Mesendoderm (in vitro differentiated cells): ENCODE data around the gene CYP26A1.

Source experiments
- DNase-seq: peaks from one replicate; pipeline ENCODE4 v3.0.0; 2013
- H2AK5ac ChIP-seq: 2 replicates; pipeline ENCODE4 v1.6.1; 2013; ENCODE audit warnings: low read length, inconsistent platforms
- H2BK120ac ChIP-seq: 2 replicates; pipeline ENCODE4 v1.6.1; 2013; ENCODE audit warnings: low read depth, mild to moderate bottlenecking, low read length, moderate library complexity, mixed read lengths
- H2BK15ac ChIP-seq: replicated peaks from 2 replicates; pipeline ENCODE4 v1.6.1; 2013; ENCODE audit warnings: low read depth, mild to moderate bottlenecking, moderate library complexity
- H2BK5ac ChIP-seq: 2 replicates; pipeline ENCODE4 v1.6.1; 2013; ENCODE audit warnings: low read length, inconsistent platforms
- H3K18ac ChIP-seq: 2 replicates; pipeline ENCODE4 v1.6.1; 2013; ENCODE audit warnings: mild to moderate bottlenecking, low read length, mixed read lengths
- H3K23ac ChIP-seq: one replicate; pipeline ENCODE4 v1.6.1; 2013; ENCODE audit warnings: low read length
- H3K27ac ChIP-seq: 2 replicates; pipeline ENCODE4 v1.5.1; 2013; ENCODE audit warnings: low read depth, mild to moderate bottlenecking, inconsistent platforms, low read length, moderate library complexity
- H3K27me3 ChIP-seq: 2 replicates; pipeline ENCODE4 v1.6.1; 2013; ENCODE audit warnings: low read length, control low read depth, mild to moderate bottlenecking, inconsistent platforms; ENCODE audit not compliant: insufficient read depth, poor library complexity
- H3K36me3 ChIP-seq: 2 replicates; pipeline ENCODE4 v1.6.1; 2013; ENCODE audit warnings: low read length, inconsistent platforms; ENCODE audit not compliant: control insufficient read depth, insufficient read depth
- H3K4ac ChIP-seq: one replicate; pipeline ENCODE4 v1.6.1; 2013; ENCODE audit warnings: low read depth, mild to moderate bottlenecking, low read length, moderate library complexity
- H3K4me1 ChIP-seq: 2 replicates; pipeline ENCODE4 v1.6.1; 2013; ENCODE audit warnings: low read depth, low read length, inconsistent platforms; ENCODE audit not compliant: control insufficient read depth
- H3K4me2 ChIP-seq: 2 replicates; pipeline ENCODE4 v1.6.1; 2013; ENCODE audit warnings: low read length
- H3K4me3 ChIP-seq: 2 replicates; pipeline ENCODE4 v1.5.1; 2013; ENCODE audit warnings: mild to moderate bottlenecking, low read length
- H3K56ac ChIP-seq: one replicate; pipeline ENCODE4 v1.6.1; 2013; ENCODE audit warnings: low read length
- H3K79me1 ChIP-seq: 2 replicates; pipeline ENCODE4 v1.6.1; 2013; ENCODE audit warnings: low read length, inconsistent platforms
- H3K79me2 ChIP-seq: 2 replicates; pipeline ENCODE4 v1.6.1; 2013; ENCODE audit warnings: mild to moderate bottlenecking, low read length; ENCODE audit not compliant: control insufficient read depth, insufficient read depth
- H3K9ac ChIP-seq: 2 replicates; pipeline ENCODE4 v1.6.1; 2013; ENCODE audit warnings: low read length, inconsistent platforms
- H4K5ac ChIP-seq: one replicate; pipeline ENCODE4 v1.6.1; 2013; ENCODE audit warnings: low read length
- H4K8ac ChIP-seq: one replicate; pipeline ENCODE4 v1.6.1; 2013; ENCODE audit warnings: low read depth, mild to moderate bottlenecking, control low read depth, low read length, moderate library complexity
- WGBS: extraction: QIAGEN DNeasy Blood & Tissue Kit; methylation state at CpG from one replicate; pipeline ENCODE4 v1.1.7; 2013; ENCODE audit warnings: low lambda C conversion rate, missing lambda C conversion rate; ENCODE audit not compliant: insufficient coverage; ENCODE audit errors: extremely low coverage; 5-methylcytosine and 5-hydroxymethylcytosine counted together

Gene CYP26A1

GRCh38 chr10:93032105-93032808 lies 41.4 kb upstream of the CYP26A1 start:
- Histone ChIP-seq H2BK15ac (no peak overlapping the region), H3K4me3 (no peak overlapping the region), H3K36me3 (no peaks in the 10 kb centered on the region), H3K4me2 (no peak overlapping the region), H3K4me1 (no peaks in the 10 kb centered on the region), H3K27me3 (no peaks in the 10 kb centered on the region), H3K79me1 (no peaks in the 10 kb centered on the region), H2BK120ac (no peak overlapping the region), H3K56ac (no peak overlapping the region), H4K5ac (no peak overlapping the region), H3K23ac (no peak overlapping the region), H3K9ac (no peak overlapping the region), H2AK5ac (no peak overlapping the region), H3K4ac (no peak overlapping the region), H3K18ac (no peak overlapping the region), H3K79me2 (no peaks in the 10 kb centered on the region), H4K8ac (no peak overlapping the region), H3K27ac (no peak overlapping the region), H2BK5ac (no peak overlapping the region)
- no peak for DNase-seq
- no CpG with 5 or more reads among the region's 5 CpGs for WGBS

DNA sequence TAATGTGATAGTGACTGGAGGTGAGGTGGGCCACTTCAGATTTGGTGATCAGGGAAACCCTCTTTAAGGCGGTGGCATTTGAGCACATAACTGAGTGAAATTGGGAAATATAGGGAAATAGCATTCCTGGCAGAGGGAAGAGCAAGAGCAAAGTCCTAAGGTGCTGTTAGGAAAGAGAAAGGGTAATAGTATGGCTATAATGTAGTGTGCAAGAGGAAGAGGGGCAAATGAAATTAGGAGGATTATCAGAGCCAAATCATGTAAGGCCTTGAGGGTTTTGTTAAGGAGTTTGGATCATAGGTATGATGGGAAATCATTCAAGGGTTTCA lies 40.9 kb upstream of the CYP26A1 start:
- no peak overlapping the region for H2BK120ac ChIP-seq
- H3K79me1 ChIP-seq, result no peaks in the 10 kb centered on the region
- no peak overlapping the region for H3K9ac ChIP-seq
- H3K4me3 ChIP-seq, result no peak overlapping the region
- no peak overlapping the region for H4K8ac ChIP-seq
- H3K23ac ChIP-seq, result no peak overlapping the region
- no peaks in the 10 kb centered on the region for H3K79me2 ChIP-seq
- no peaks in the 10 kb centered on the region for H3K4me1 ChIP-seq
- no peak overlapping the region for H3K27ac ChIP-seq
- H3K56ac ChIP-seq, result no peak overlapping the region
- H2BK15ac ChIP-seq, result no peak overlapping the region
- no CpG with 5 or more reads among the region's 1 CpG for WGBS
- H2AK5ac ChIP-seq, result no peak overlapping the region
- no peak for DNase-seq
- no peak overlapping the region for H3K4ac ChIP-seq
- H3K27me3 ChIP-seq, result no peaks in the 10 kb centered on the region
- H3K36me3 ChIP-seq, result no peaks in the 10 kb centered on the region
- H3K18ac ChIP-seq, result no peak overlapping the region
- no peak overlapping the region for H2BK5ac ChIP-seq
- H3K4me2 ChIP-seq, result no peak overlapping the region
- H4K5ac ChIP-seq, result no peak overlapping the region

DNA sequence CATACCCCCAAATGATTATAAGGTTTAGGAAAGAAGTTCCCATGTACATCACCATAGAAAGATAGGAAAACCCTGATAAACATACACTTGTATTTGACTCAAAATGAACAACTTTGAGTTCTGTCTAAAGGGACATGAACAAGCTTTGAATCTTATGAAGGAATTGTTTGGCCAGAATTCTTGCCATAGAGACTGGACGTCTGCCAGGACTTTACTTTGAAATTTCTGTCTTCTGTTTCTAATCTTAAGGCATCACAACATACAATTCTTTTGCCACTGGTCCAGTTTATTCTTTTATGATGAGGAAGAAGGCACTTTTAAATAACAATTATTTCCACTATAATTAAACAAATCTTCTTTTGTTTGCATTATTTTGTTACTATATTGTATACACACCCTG lies 39.3 kb upstream of the CYP26A1 start:
- H3K4me1 ChIP-seq, result no peaks in the 10 kb centered on the region
- no peaks in the 10 kb centered on the region for H3K79me1 ChIP-seq
- no peak overlapping the region for H3K4ac ChIP-seq
- H3K9ac ChIP-seq, result no peak overlapping the region
- H3K27ac ChIP-seq, result no peak overlapping the region
- no peak overlapping the region for H3K4me2 ChIP-seq
- no peak overlapping the region for H4K8ac ChIP-seq
- no peak overlapping the region for H3K23ac ChIP-seq
- H3K27me3 ChIP-seq, result no peaks in the 10 kb centered on the region
- no peak overlapping the region for H3K56ac ChIP-seq
- H3K4me3 ChIP-seq, result no peak overlapping the region
- H3K79me2 ChIP-seq, result no peaks in the 10 kb centered on the region
- H2AK5ac ChIP-seq, result no peak overlapping the region
- no peak overlapping the region for H3K18ac ChIP-seq
- H2BK15ac ChIP-seq, result no peak overlapping the region
- H2BK5ac ChIP-seq, result no peak overlapping the region
- no peak overlapping the region for H2BK120ac ChIP-seq
- DNase-seq, result no peak
- WGBS, result no CpG with 5 or more reads among the region's 1 CpG
- no peaks in the 10 kb centered on the region for H3K36me3 ChIP-seq
- no peak overlapping the region for H4K5ac ChIP-seq

DNA sequence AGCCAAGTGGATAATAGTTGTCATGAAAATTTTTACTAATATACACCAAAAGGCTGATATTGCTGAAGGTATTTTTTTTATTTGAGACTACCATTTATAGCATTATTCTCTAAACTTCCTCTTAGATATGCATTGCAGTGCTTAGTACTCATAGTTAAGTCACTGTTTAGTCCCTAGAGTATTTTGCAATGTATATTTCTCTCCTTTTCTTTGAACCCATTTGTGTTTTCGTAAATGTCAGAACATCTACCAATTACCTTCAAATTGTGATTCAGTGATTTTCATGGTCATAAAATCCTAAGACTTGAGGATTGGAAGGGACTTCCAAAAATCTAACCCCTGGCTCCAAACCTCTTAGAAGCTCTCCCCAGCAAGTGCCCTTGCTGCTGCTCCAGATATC lies 34.6 kb upstream of the CYP26A1 start:
- Histone ChIP-seq H3K23ac (no peak overlapping the region), H3K79me2 (no peaks in the 10 kb centered on the region), H3K36me3 (no peaks in the 10 kb centered on the region), H3K9ac (no peak overlapping the region), H2AK5ac (no peak overlapping the region), H3K4me3 (no peak overlapping the region), H3K18ac (peak overlapping the region; percentile 84), H2BK5ac (no peak overlapping the region), H3K56ac (no peak overlapping the region), H3K27ac (no peak overlapping the region), H3K79me1 (no peaks in the 10 kb centered on the region), H3K27me3 (no peaks in the 10 kb centered on the region), H4K8ac (no peak overlapping the region), H4K5ac (no peak overlapping the region), H2BK15ac (no peak overlapping the region), H3K4ac (no peak overlapping the region), H3K4me1 (no peaks in the 10 kb centered on the region), H2BK120ac (no peak overlapping the region), H3K4me2 (no peak overlapping the region)
- DNase-seq, result no peak
- no CpG with 5 or more reads among the region's 1 CpG for WGBS

DNA sequence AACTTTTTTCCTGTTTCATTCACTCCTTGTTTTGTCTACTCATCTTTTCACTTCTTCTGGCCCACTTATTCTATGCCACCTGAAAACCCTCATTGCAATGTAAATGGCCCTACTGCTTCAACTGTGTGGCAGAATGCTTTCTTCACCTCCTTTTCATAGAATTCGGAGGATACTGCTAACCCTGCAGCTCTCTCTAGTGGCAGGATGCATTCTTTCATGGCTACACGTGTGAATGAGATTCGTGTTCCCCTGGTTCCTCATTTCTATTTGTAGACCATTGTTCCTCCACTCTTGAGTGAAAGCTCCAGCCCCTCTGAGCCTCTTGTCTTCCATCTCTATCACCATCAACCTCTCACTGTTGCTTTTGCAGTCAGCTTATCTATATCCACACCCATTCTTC lies 34.0 kb upstream of the CYP26A1 start:
- no peak overlapping the region for H3K9ac ChIP-seq
- H3K18ac ChIP-seq, result no peak overlapping the region
- H4K8ac ChIP-seq, result no peak overlapping the region
- H4K5ac ChIP-seq, result no peak overlapping the region
- H2BK5ac ChIP-seq, result no peak overlapping the region
- H3K4me3 ChIP-seq, result no peak overlapping the region
- H2BK120ac ChIP-seq, result no peak overlapping the region
- no peak overlapping the region for H3K4me2 ChIP-seq
- H3K4me1 ChIP-seq, result no peaks in the 10 kb centered on the region
- no CpG with 5 or more reads among the region's 3 CpGs for WGBS
- DNase-seq, result peak; percentile 88
- H3K79me1 ChIP-seq, result no peaks in the 10 kb centered on the region
- no peaks in the 10 kb centered on the region for H3K79me2 ChIP-seq
- H3K56ac ChIP-seq, result no peak overlapping the region
- H2BK15ac ChIP-seq, result no peak overlapping the region
- H3K27ac ChIP-seq, result no peak overlapping the region
- H3K27me3 ChIP-seq, result no peaks in the 10 kb centered on the region
- no peaks in the 10 kb centered on the region for H3K36me3 ChIP-seq
- H3K23ac ChIP-seq, result no peak overlapping the region
- no peak overlapping the region for H2AK5ac ChIP-seq
- no peak overlapping the region for H3K4ac ChIP-seq

DNA sequence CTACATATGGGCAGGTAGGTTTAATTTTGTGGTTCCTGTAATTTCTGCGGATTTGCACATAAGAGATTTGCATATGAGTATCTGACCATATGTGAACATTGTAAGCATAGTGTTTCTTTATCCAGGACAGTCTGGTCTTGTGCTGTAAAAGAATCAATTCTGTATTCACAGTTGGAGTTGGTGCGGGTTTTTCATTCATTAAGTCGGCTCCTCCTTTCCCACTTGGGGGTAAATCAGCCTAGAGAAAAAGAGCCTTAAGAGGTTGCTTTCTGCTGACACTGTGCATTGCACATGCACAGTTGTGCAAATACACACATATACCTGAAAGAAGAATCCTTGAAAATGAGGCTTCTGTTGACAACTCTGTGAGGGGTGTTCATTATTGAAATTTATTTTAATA lies 19.2 kb upstream of the CYP26A1 start:
- Histone ChIP-seq H4K5ac (no peak overlapping the region), H3K27ac (no peak overlapping the region), H2AK5ac (no peak overlapping the region), H3K18ac (no peak overlapping the region), H3K79me2 (no peaks in the 10 kb centered on the region), H3K79me1 (no peaks in the 10 kb centered on the region), H3K4me1 (no peaks in the 10 kb centered on the region), H3K56ac (no peak overlapping the region), H3K4me2 (no peak overlapping the region), H3K4me3 (no peak overlapping the region), H4K8ac (no peak overlapping the region), H3K9ac (no peak overlapping the region), H2BK120ac (no peak overlapping the region), H3K23ac (no peak overlapping the region), H2BK5ac (no peak overlapping the region), H2BK15ac (no peak overlapping the region), H3K36me3 (no peaks in the 10 kb centered on the region), H3K27me3 (peaks cover 2% of the 10 kb centered on the region), H3K4ac (no peak overlapping the region)
- no CpG with 5 or more reads among the region's 3 CpGs for WGBS
- DNase-seq, result no peak
